ENCODE data around the gene BNC2. TPM values are rescaled to one million over a fixed set of nuclear protein-coding genes. Genes with fewer than 3 reads are reported as not detected.

Gene BNC2
- total RNA-seq, 1 experiment from 2014 or later, result 43.6 TPM

- no peaks in the 10 kb centered on the region; a peak in 1 of 5 replicates for H3K9me3 Mint-ChIP-seq
- no peaks in the 10 kb centered on the region for H3K23me2 ChIP-seq (ENCODE audit: insufficient read length, low read depth, low read length, poor library complexity, severe bottlenecking)
- H4K20me1 ChIP-seq (ENCODE audit: control insufficient read depth, insufficient read depth, insufficient read length), result no peaks in the 10 kb centered on the region
- H2BK15ac ChIP-seq (ENCODE audit: low read depth, low read length), result no peak overlapping the region
- no peaks in the 10 kb centered on the region for H3K79me1 ChIP-seq (ENCODE audit: insufficient read depth, low read depth, low read length, poor library complexity, severe bottlenecking)
- no peak for DNase-seq
- H3T11ph ChIP-seq (ENCODE audit: low read length), result no peak overlapping the region
- no peaks in the 10 kb centered on the region for H3K79me2 ChIP-seq (ENCODE audit: insufficient read depth, low read length)
- no peak overlapping the region for H4K91ac ChIP-seq (ENCODE audit: insufficient read length, low read depth, low read length)
- no peak overlapping the region for H2BK20ac ChIP-seq (ENCODE audit: low read depth, low read length, poor library complexity, severe bottlenecking)
- no peak overlapping the region for H3K23ac ChIP-seq (ENCODE audit: insufficient read length, low read depth, low read length)
- H2BK12ac ChIP-seq (ENCODE audit: insufficient read length, low read depth, low read length), result no peak overlapping the region
- H3K4me1 Mint-ChIP-seq, result peaks cover 1 to 4% of the 10 kb centered on the region in 2 experiments; a peak in 1 of 4 replicates
- H3K14ac ChIP-seq (ENCODE audit: insufficient read depth, low read length), result no peak overlapping the region
- no CpG with 5 or more reads among the region's 4 CpGs for WGBS (ENCODE audit: extremely low coverage, insufficient read length, low lambda C conversion rate)
- H3K9ac ChIP-seq (ENCODE audit: extremely low read depth, insufficient read length, low read length), result no peak overlapping the region
- no peak overlapping the region for H4K5ac ChIP-seq (ENCODE audit: insufficient read length, low read depth, low read length)
- TF ChIP-seq CTCF (conservative IDR thresholded peaks at IDR 0.05), result no peak
- no peak overlapping the region for H2BK5ac ChIP-seq (ENCODE audit: insufficient read length, low read length)
- no peak overlapping the region for H3K4me3 Mint-ChIP-seq
- H3K27me3 Mint-ChIP-seq (ENCODE audit: low read depth), result no peaks in the 10 kb centered on the region; the same call in 1 of the 2 replicates
- H2AFZ ChIP-seq (ENCODE audit: low read length), result no peak overlapping the region
- no peak overlapping the region for H4K8ac ChIP-seq (replicated peaks; ENCODE audit: insufficient read length, low read depth, low read length)
- H3K18ac ChIP-seq (ENCODE audit: insufficient read length, low read depth, low read length), result no peak overlapping the region
- H3K4ac ChIP-seq (ENCODE audit: low read depth, low read length), result no peak overlapping the region
- no peak overlapping the region for H3K27ac Mint-ChIP-seq
- H3K9me3 ChIP-seq (ENCODE audit: control insufficient read depth, low read depth, low read length), result no peaks in the 10 kb centered on the region
- H2AK5ac ChIP-seq (ENCODE audit: insufficient read length, low read length), result no peak overlapping the region
- no peak overlapping the region for H3K56ac ChIP-seq (ENCODE audit: insufficient read length, low read depth, low read length)
- H3K4me2 ChIP-seq (ENCODE audit: insufficient read depth, insufficient read length, low read length), result no peak overlapping the region
- H3K27me3 ChIP-seq (ENCODE audit: insufficient read depth, low read length), result no peaks in the 10 kb centered on the region
- no peaks in the 10 kb centered on the region for H3K36me3 Mint-ChIP-seq (ENCODE audit: insufficient read depth in 1 of 3, low read depth in 3 of 3)
- H3K4me1 ChIP-seq (ENCODE audit: insufficient read depth, low read length), result 0 out of 2 replicates have a peak, but pooled peaks cover under 1% of the 10 kb centered on the region
- H3K27ac ChIP-seq (ENCODE audit: insufficient read length, low read depth, low read length), result no peak overlapping the region
- H2BK120ac ChIP-seq (ENCODE audit: low read depth, low read length, poor library complexity, severe bottlenecking), result no peak overlapping the region
Observed at GRCh38 chr9:16904655-16905054, 34.2 kb upstream of the BNC2 start.

Data from H9 (cell line).